Endodermal cell (in vitro differentiated cells): ENCODE data around the gene SH3BGRL2. TPM values are rescaled to one million over a fixed set of nuclear protein-coding genes. Genes with fewer than 3 reads are reported as not detected.

Experiments used
- DNase-seq: peaks from one replicate; pipeline ENCODE4 v3.0.0-alpha.2; 2017
- H3K27ac ChIP-seq: 2 replicates; pipeline ENCODE4 v1.5.1; 2013; ENCODE audit warnings: mild to moderate bottlenecking, low read depth, low read length, moderate library complexity
- H3K27me3 ChIP-seq: 2 replicates; pipeline ENCODE4 v1.6.1; 2013; ENCODE audit warnings: mild to moderate bottlenecking, low read length, moderate library complexity; ENCODE audit not compliant: insufficient read depth, control insufficient read depth, poor library complexity, severe bottlenecking
- H3K36me3 ChIP-seq: 2 replicates; pipeline ENCODE4 v1.7.0; 2013; ENCODE audit warnings: mild to moderate bottlenecking, low read length, moderate library complexity; ENCODE audit not compliant: control insufficient read depth, insufficient read depth
- H3K4me1 ChIP-seq: one replicate; pipeline ENCODE4 v1.7.0; 2013; ENCODE audit warnings: low read length; ENCODE audit not compliant: control insufficient read depth, insufficient read depth
- H3K4me3 ChIP-seq: 2 replicates; pipeline ENCODE4 v1.5.1; 2013; ENCODE audit warnings: mild to moderate bottlenecking, low read length, moderate library complexity
- H3K9ac ChIP-seq: 2 replicates; pipeline ENCODE4 v1.6.1; 2013; ENCODE audit warnings: mild to moderate bottlenecking, low read length, moderate library complexity; ENCODE audit not compliant: poor library complexity, severe bottlenecking; ENCODE audit errors: extremely low read depth
- H3K9me3 ChIP-seq: 2 replicates; pipeline ENCODE4 v1.6.1; 2013; ENCODE audit warnings: mild to moderate bottlenecking, low read length, moderate library complexity; ENCODE audit not compliant: control insufficient read depth
- H3K27ac Mint-ChIP-seq: 2 replicates; pipeline ENCODE4 v1.8.0; 2020; ENCODE audit warnings: mixed read lengths
- H3K27me3 Mint-ChIP-seq: 2 replicates; pipeline ENCODE4 v1.8.0; 2021; ENCODE audit warnings: mild to moderate bottlenecking, mixed read lengths; ENCODE audit not compliant: insufficient read depth
- H3K36me3 Mint-ChIP-seq: 2 replicates; pipeline ENCODE4 v1.8.0; 2020; ENCODE audit warnings: low read depth, mixed read lengths
- H3K4me1 Mint-ChIP-seq: 2 replicates; pipeline ENCODE4 v1.8.0; 2020; ENCODE audit warnings: mixed read lengths
- H3K4me3 Mint-ChIP-seq: 2 replicates; pipeline ENCODE4 v1.8.0; 2020; ENCODE audit warnings: mild to moderate bottlenecking, moderate library complexity, mixed read lengths
- H3K9me3 Mint-ChIP-seq: 2 replicates; pipeline ENCODE4 v1.8.0; 2020; ENCODE audit warnings: mild to moderate bottlenecking, mixed read lengths
- CTCF ChIP-seq: fragments of 200-600 bp; sonication (generic); conservative IDR thresholded peaks from 2 replicates; pipeline ENCODE4 v1.5.0; 2021; ENCODE audit warnings: antibody characterized with exemption, mild to moderate bottlenecking
- WGBS, 2 experiments: methylation state at CpG; one replicate each; pipeline versions ENCODE4 v1.1.5 to v1.1.7; 2013; ENCODE audit warnings: missing lambda C conversion rate in 2 of 2, mixed read lengths in 1 of 2; ENCODE audit not compliant: insufficient coverage in 1 of 2, insufficient read length in 1 of 2; 5-methylcytosine and 5-hydroxymethylcytosine counted together
- total RNA-seq, 2 donors: library from RNA; stranded (reverse); fragmentation: NEBNext Ultra II Directional in 1 of 2; extraction: Animal tissue kit (Norgen Biotek cat#: 25700) in 1 of 2; gene quantifications; 2 replicates in 1 of 2; 3 replicates in 1 of 2; pipeline ENCODE4 v1.2.1, GENCODE V29; 2021

The SH3BGRL2 gene
- total RNA-seq, 2 donors from 2014 or later, result 24.3 to 40.1 TPM

GRCh38 chr6:79612918-79613317, 18.2 kb upstream of the SH3BGRL2 start:
- H3K9me3 Mint-ChIP-seq, result no peaks in the 10 kb centered on the region
- H3K27ac ChIP-seq, result no peak overlapping the region
- H3K9me3 ChIP-seq, result no peaks in the 10 kb centered on the region
- no peaks in the 10 kb centered on the region for H3K4me1 ChIP-seq
- no peaks in the 10 kb centered on the region for H3K36me3 Mint-ChIP-seq
- peaks cover 28% of the 10 kb centered on the region for H3K4me1 Mint-ChIP-seq
- no peaks in the 10 kb centered on the region for H3K27me3 Mint-ChIP-seq
- TF ChIP-seq CTCF, result no peak
- no peak overlapping the region for H3K4me3 ChIP-seq
- H3K27me3 ChIP-seq, result no peaks in the 10 kb centered on the region
- H3K36me3 ChIP-seq, result no peaks in the 10 kb centered on the region
- WGBS, 2 experiments, result 85% methylated on average over 2 of the region's 2 CpGs; no CpG with 5 or more reads in 1 of the 2 experiments
- DNase-seq, result no peak
- no peak overlapping the region for H3K27ac Mint-ChIP-seq
- H3K4me3 Mint-ChIP-seq, result no peak overlapping the region
- H3K9ac ChIP-seq, result no peak overlapping the region

- no peaks in the 10 kb centered on the region for H3K36me3 ChIP-seq
- WGBS, 2 experiments, result 90 to 91% methylated on average over 3 to 6 of the region's 6 CpGs
- peaks cover 25% of the 10 kb centered on the region for H3K4me1 Mint-ChIP-seq
- H3K27me3 Mint-ChIP-seq, result no peaks in the 10 kb centered on the region
- H3K36me3 Mint-ChIP-seq, result no peaks in the 10 kb centered on the region
- H3K9me3 ChIP-seq, result no peaks in the 10 kb centered on the region
- H3K27me3 ChIP-seq, result no peaks in the 10 kb centered on the region
- H3K27ac Mint-ChIP-seq, result peak overlapping the region; percentile 44
- no peak overlapping the region for H3K9ac ChIP-seq
- DNase-seq, result no peak
- no peak for TF ChIP-seq CTCF
- H3K27ac ChIP-seq, result no peak overlapping the region
- no peak overlapping the region for H3K4me3 ChIP-seq
- no peaks in the 10 kb centered on the region for H3K9me3 Mint-ChIP-seq
- H3K4me3 Mint-ChIP-seq, result no peak overlapping the region
- no peaks in the 10 kb centered on the region for H3K4me1 ChIP-seq
Measured at GRCh38 chr6:79613912-79614311, 17.2 kb upstream of the SH3BGRL2 start.

- H3K4me1 Mint-ChIP-seq, result peaks cover 19% of the 10 kb centered on the region
- no peak overlapping the region for H3K27ac ChIP-seq
Measured at GRCh38 chr6:79614326-79615305, 16.5 kb upstream of the SH3BGRL2 start.

More at GRCh38 chr6:79614326-79615305, 16.5 kb upstream of the SH3BGRL2 start:
- no peaks in the 10 kb centered on the region for H3K27me3 Mint-ChIP-seq
- no peak for TF ChIP-seq CTCF
- DNase-seq, result no peak
- Histone ChIP-seq H3K36me3 (no peaks in the 10 kb centered on the region), H3K4me3 (no peak overlapping the region), H3K9ac (no peak overlapping the region), H3K9me3 (no peaks in the 10 kb centered on the region), H3K27me3 (no peaks in the 10 kb centered on the region), H3K4me1 (no peaks in the 10 kb centered on the region)
- no peak overlapping the region for H3K4me3 Mint-ChIP-seq
- H3K27ac Mint-ChIP-seq, result peak overlapping the region; percentile 44
- H3K36me3 Mint-ChIP-seq, result no peaks in the 10 kb centered on the region
- no peaks in the 10 kb centered on the region for H3K9me3 Mint-ChIP-seq
- whole genome bisulfite sequencing, 2 experiments, result 83 to 93% methylated on average over 4 to 7 of the region's 7 CpGs
